ENCODE measurements around the gene ZBTB46.

Gene ZBTB46

DNA sequence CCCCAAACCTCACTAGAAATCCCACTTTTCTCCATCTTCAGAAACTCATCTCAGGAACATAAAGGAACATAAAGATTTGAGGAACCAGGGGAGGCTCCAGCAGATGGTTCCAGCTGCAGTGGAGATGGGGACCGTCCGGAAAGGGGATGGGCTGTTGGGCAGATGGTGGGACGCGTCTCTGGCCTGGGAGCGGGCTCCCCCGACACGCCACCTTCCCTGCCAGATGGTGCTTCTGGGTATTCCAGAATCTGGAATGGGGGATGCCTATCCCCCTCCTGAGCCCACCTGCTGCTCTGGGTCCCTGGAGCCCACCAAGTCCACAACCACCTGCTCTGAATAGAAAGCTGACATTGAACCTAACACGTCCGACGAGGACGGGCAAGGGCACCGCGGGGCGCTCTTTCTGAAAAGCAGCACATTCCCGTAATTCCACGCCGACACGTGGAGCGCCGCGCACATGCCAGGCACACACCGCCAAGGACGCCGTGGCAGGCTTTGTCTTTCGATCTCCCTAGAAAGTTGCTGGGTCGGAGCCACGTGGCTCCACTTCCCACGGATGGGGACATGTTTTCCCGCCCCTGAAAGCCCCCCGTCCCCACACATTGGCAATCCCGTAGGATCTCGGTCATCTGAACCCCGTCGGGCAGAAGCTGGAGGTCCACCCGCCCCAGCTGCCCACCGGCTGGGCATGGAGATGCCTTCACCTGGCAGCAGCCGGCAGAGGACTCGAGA, 64.2 kb downstream of the ZBTB46 start:
- no peak for DNase-seq (ENCODE audit: low spot score)

DNA sequence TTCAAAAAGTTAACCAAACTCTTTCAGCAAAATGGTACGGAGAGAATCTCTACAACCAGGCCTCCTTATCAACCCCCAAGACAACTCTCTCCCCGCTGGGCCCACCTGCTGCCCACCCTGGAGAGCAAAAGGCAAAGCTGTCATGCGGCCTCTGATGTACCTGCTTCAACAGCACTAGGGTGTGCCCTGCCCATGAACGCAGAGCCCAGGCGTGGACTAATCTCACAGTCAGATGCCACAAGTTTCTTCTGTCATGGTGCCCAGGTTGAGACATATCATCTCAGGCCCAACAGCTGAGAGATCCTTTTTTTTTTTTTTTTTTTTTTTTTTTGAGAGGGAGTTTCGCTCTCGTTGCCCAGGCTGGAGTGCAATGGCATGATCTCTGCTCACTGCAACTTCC, 65.2 kb downstream of the ZBTB46 start:
- DNase-seq (ENCODE audit: low spot score): no peak

DNA sequence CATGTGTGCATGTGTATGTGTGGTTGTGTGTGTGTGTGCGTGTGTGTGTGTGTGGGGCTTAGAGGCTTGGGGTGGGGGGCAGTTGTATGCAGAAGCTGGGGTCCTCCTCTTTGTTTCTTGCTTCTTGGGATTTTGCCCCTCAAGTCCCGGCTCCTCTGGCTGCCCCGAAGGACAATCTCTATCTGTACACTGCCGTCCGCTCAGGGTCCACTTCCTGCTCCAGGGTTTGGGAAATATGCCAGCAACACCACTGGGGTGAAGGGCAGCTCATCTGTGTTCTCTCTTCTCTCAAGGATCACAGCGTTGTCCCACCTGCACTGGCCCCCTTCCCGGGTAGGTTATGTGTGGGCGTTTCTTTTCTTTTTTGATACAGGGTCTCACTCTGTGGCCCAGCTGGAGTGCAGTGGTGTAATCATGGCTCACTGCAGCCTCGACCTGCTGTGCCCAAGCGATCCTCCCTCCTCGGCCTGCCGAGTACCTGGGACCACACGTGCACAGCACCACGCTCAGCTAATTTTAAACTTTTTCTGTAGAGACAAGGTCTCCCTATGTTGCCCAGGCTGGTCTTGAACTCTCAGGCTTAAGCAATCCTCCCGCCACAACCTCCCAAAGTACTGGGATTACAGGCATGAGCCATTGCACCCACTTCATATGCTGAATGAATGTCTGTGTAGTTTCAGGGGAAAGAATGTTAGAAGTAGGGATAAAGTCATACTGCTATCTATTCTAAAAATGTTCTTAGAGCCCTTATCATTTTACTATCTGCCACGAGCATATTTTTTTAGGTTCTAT, 65.8 kb downstream of the ZBTB46 start:
- DNase-seq (ENCODE audit: low spot score): no peak

DNA sequence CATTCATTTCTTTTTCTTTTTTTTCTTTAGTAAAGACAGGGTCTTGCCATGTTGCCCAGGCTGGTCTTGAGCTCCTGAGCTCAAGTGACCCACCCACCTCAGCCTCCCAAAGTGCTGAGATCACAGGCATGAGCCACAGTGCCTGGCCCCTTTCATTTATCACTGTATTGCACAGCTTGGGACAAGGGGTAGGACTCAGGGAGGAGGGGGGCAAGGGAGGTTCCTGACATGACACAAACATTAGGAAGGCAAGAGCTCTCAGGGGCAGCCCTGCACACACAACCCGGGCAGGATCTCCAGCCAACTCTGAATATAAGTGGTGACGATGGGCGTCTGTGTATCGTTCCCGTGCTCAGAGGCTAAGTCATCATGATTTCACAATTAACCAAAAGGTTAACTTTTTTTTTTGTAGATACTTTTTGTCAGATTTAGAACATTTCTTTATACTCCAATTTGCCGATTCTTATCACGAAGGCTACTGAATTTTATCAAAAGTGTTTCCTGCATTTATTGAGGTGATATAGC, 71.6 kb downstream of the ZBTB46 start:
- no peak for DNase-seq (ENCODE audit: low spot score)

DNA sequence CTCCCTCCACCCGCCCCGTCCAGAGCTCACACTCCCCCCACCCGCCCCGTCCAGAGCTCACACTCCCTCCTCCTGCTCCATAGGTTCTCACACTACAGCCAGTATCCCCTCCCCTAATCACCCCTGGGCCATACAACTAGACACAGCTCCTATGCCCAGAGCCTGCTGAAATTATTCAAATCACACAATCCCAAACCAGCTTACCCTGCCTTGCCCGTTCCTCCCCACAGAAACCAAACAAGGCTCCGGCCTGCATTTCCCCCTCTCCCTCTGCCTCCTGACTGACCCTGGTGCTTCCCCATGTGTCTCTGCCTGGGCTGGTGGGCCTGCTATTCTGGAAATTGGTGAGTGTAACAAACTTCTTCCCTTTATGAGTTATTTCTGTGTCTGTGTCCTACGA, 72.9 kb downstream of the ZBTB46 start:
- DNase-seq (ENCODE audit: low spot score): no peak

DNA sequence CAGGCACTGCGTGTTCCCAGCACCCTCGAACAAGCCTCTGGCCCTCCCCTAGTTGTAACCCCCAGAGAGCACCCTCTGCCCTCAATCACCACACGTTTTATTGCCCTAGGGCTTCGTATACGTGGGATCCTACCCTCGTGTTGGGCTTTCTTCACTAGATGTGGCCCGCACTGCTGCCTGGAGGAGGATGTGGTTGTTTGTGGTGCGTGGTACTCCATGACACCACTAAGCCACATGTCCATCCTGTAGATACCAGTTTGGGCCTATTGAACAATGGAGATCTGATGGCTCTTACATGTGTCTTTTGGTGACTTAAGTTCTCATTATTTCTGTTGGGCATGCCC, 74.4 kb downstream of the ZBTB46 start:
- DNase-seq (ENCODE audit: low spot score): no peak

DNA sequence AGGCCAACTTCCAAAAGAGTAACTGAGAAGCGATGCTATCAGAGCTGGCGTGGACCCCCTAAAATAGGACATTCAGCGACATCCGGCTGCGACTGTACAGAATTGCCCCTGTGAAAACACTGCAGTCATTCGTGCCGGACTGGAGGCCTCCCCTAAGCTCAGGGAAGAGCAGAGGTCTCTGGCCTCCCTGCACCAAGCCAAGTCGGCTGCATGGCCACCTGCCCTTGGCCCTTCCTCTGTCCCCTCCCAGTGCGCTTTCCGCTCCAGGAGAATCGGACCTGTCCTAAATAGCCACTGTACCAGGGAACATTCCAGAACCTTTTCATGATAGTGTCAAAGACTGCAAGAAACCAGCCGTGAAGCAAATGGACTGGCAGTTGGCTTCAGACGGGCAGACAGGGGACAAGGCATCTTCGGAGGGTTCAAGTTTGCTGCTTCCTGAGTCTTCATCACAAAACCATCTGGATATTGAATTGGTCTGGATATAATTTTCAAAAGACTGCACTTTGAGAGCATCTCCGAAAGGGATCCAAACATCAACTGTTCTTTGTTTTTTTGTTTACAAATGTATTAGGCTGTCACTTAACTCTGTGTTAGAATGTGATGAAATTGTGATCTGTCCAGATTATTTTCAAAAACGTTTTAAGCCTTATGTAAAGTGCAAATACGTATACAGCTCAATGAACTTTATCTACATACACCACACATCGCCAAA, 75.0 kb downstream of the ZBTB46 start:
- no peak for DNase-seq (ENCODE audit: low spot score)

DNA sequence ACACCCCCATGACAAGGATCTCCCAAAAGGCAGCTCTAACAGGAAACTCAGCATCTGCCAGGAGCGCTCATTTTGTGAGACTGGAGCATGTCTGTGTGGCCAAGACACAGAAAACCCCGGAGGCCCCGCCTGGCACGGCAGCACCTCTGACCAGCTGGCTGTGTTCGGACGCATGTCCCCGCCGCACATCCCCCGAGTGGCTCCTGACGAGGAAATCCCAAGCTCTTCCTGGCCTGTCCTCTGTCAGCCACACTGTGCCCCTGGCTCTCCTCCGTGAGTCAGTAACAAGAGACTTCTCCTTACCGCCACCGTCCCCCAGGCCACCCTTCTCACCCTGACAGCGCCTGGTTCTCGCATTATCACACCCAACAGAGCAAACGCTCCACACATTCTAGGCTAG, 77.1 kb downstream of the ZBTB46 start:
- DNase-seq (ENCODE audit: low spot score): no peak

DNA sequence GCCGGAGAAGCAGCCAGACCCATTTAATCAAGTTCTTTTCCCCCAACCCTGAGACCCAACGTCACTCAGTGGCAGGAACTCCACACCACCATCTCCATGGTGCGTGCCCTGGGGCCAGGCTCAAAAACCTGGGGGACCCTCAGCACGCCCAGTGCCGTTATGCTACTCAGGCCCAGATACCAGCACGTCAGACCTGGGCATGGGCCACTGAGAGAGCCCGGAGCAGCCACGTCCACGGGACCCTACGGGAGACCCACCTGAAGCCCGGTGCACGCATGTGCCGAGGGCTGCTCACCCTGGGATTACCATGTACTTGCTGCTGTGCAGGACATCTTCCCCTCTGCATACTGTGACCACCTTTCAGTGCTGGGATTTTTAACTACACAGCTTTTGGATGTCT, 77.7 kb downstream of the ZBTB46 start:
- no peak for DNase-seq (ENCODE audit: low spot score)

DNA sequence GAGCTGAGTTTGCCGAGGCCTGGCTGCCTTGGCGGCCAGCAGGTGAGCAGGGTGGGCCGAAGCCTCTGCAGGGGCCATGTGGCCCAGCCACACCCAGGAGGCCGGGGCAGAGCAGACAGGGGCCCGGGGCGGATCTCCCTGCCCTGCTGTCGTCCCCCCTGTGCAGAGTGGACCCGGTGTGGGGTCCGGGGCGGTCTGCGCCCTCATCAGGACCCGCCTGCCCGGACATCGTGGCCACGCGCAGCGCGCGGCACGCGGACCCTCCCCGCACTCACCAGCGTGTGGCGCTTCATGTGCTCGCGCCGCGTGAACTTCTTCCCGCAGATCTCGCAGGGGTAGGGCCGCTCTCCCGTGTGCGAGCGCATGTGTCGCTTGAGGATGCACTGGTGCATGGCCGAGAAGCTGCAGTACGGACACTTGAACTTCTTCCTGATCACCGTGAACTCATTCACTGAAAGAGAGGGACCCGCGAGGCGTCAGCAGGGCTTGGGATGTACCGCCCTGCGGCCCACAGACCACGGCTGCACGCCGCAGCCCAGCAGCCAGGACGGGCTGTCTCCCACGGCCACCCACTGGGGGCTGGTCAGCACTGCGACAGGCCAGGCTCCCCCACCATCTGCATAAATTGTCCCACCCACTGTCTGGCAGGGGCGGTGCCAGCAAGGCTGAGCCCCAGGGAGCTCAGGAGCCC, 78.5 kb downstream of the ZBTB46 start:
- no peak for DNase-seq (ENCODE audit: low spot score)

DNA sequence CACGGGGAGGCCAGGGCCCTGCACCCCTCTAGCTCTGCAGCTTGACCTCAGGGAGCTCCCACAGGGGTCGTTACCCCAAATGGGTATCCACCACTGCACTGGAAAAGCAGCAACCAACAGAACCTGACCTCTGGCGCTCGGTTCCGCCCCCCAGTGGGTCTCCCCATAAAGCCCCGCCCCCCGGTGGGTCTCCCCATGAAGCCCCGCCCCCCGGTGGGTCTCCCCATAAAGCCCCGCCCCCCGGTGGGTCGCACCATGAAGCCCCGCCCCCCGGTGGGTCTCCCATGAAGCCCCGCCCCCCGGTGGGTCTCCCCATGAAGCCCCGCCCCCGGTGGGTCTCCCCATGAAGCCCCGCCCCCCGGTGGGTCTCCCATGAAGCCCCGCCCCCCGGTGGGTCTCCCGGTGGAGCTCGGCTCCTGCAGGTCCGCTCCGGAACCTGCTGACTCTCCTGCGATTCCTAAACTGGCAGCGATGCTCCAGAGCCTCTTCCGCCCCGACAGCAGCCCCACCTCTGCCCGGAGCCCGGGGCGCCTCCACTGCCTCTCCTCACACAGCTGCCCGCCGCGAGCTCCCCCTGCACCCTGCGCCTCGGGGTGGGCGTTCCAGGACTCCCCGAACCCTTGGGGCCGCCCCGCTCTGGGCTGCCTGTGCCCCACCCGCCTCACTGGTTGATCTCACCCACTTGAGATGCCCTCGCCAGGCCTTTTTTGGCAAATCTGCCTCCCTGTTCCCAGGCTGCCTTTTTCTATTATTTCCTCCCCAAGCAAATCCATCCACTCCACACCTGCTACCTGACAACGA, 79.4 kb downstream of the ZBTB46 start:
- DNase-seq (ENCODE audit: low spot score): no peak

DNA sequence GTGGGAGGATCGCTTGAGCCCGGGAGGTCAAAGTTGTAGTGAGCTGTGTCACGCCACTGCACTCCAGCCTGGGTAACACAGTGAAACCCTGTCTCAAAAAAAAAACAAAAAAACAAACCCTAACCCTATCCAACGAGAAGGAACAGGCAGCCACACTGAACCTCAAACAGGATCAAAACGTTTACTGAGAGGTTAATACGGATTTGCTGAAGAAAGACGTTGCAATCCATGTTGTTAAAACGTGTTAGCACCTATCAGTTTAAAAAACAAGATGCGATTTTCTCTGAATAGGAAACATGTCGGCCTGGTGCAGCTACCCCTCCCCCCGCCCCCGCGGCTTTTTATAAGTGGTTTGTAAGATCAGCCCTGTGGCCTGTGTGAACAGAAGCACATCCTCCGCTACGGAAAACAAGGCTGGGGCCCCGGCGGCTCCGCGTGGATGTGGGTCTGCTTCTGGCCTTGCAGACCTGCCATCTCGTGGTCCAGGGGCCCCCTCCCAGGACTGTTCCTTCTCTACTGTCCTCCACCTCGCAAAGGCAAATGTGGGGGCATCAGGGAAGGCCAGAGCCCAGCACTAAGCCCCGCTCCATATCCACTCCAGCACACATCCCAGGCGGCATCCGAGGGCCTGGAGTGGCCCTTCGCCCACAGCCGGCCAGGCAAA, 80.1 kb downstream of the ZBTB46 start:
- DNase-seq (ENCODE audit: low spot score): no peak

DNA sequence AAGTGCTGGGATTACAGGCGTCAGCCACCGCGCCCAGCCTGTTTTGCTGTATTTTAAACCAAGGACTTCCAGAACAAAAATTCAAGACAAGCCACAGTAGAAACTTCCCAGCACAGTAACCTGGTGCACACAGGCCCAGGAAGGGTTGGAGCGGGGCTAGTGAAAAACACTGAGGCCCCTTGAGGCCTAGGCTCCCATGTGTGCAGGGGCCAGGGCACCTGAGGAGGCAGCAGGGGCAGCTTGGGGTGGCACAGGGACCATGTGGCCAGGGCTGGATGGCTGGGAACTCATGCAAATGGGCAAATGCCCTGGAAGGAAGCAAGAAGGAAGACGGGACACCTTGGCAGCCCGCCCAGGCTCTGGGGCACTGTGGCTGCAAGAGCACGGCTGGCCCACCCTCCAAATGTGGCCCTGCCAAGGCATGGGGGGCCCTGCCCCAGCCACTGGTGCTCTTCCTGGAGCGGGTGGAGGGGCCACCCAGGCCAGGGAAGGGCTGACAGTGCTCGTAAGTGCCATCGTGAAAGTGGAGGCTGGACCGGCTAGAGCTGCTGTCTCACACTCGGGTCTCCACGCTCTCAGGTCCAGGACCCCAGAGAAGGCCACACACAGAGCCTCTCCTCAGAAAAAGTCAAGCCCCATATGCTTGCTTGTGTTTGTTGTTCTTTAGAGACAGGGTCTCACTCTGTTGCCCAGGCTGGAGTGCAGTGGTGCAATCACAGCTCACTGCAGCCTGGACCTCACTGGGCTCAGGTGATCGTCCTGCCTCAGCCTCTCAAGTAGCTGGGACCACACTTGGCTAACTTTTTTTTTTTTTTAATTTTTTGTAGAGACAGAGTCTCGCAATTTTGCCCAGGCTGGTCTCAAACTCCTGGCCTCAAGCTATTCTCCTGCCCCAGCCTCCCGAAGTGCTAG, 81.2 kb downstream of the ZBTB46 start:
- no peak for DNase-seq (ENCODE audit: low spot score)

DNA sequence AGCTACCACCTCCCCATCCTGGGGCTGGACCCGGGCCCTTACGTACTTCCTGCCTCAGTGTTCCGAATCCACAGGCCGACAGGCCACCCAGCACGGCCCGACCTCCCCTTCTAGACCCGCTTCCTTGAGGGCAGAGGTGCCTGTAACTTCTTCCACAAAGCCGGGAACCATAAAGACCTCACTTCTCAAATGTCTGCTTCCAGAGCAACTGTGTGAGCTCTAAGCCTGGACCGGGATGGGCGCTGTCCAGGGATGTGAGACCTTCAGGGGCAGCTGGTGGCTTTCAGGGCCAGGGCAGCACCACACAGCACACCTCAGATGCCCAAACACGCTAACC, 82.2 kb downstream of the ZBTB46 start:
- DNase-seq (ENCODE audit: low spot score): no peak

DNA sequence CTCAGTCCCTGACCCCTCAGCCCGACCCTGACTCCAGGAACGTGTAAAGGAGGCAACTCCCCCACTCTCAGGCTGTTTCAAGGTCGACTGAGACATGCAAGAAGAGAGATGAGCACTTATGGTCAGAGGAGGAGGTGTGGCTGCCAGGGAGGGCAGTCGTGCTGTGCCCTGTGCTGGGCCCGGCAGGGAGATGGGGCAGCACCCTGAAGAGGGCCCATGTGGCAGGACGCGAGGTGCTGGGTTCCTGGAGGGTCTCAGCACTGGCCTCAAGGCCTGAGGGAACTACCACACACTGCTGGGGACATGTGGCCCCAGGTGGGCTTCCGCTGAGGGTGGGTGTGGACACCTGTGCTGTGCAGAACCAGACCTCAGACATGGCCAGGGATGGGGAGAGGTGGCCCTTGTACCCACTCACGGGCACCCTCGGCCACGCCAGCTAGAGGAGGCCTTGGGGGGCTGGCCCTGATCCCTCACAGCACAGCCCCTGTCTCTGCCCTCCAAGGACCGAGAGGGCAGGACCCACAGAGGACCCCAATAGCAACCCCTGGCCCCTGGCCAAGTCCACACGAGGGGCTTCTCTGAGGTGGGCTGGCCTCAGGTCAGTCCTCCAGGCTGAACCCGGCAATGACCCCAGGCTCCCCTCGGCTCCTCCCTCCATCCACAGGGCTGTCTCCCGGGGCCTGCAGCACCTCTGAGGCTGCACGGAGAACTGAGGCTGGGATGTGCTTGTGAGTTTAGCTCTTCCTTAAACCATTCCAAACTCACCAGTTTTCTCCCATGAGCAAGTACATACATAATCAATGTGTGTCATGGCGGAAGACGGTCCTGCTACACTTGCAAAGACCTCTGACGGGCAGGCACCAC, 82.8 kb downstream of the ZBTB46 start:
- DNase-seq (ENCODE audit: low spot score): no peak

DNA sequence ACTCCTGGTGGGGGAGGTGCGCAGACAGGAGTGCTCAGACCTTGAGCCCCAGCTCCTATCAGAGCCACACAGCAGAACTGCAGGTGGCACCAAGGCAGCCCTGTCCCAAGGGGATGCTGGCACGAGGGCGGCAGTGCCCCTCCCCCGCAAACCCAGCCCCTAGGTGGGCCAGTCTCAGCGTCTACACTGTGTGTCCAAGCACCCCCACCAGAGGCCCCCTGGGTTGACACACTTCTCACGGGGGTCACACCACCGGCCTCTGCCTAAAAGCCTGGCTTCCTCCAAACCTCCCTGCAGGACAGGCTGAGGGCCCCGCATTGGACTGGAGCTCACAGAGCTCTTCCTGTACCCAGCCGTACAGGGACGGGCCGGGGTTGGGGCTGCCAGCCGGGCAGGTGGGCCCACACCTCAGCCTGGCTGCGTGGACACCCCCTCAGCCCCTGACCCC, 83.4 kb downstream of the ZBTB46 start:
- no peak for DNase-seq (ENCODE audit: low spot score)

DNA sequence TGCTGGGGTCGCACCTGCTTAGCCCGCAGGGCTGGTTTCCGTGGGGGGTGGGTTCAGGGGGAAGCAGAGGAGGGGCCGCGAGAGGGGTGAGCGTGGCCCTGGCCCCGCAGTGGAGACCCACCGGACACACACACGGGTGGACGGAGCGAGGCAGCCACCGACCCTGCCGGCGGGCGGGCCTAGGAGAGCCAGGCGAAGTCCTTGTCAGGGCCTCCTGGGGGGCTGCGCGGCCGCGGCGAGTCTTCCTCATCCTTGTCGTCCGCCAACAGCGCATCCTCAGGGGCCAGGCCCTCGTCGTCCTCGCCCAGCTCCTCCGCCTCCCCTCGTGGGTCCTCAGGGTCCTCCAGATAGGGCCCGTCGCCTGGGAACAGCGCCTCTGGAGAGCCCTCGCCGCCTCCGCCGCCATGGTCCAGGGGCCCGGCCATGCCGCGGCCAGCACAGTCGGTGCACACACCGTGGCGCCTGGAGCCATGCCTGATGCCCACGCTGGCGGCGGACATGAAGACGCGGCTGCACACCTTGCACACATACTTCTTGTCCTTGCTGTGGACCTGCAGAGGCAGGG, 84.2 kb downstream of the ZBTB46 start:
- DNase-seq (ENCODE audit: low spot score): no peak

DNA sequence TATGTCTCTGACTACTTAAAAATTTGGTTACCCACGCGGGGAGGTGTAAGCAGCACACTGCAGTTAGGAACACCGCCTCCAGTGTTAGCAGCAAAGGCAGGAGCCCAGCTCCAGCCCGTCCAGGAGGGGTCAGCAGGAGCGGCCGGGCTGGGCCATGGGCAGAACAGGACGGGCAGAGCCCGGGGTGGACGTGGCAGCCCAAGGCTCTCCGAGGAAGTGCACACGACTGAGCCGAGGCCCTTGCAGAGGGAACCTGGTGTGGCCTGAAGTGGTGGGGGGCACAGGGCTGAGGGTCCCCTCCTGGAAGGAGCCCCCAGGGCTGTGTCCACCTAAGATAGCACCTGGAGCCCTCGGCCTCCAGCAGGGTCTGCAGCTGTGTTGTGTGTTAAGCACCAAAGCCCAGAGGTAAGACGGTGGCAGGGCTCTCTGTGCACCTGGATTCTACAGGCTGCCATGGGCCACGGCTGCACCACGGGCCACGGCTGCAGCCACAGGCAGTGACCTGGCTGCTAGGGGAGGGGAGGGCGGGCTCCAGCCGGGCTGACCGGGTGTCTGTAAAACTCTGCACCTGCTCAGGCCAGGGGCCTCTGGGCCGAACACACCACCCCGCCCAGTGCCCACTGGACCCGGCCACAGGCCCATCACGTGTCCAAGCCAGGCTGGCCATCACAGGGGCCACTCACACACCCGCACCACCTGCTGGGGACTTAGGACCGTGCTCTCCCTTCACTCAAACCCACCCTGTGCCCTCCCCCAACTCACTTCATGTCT, 84.9 kb downstream of the ZBTB46 start:
- DNase-seq (ENCODE audit: low spot score): no peak
